ENCODE data around the gene SLC6A11. TPM values are rescaled to one million over a fixed set of nuclear protein-coding genes. Genes with fewer than 3 reads are reported as not detected.

SLC6A11 gene
- total and polyA plus RNA-seq, 2 of the 8 experiments (the other 6 are each of a cell fraction or from before 2014, with no cell fraction given): 0.78 to 1.5 TPM

DNA sequence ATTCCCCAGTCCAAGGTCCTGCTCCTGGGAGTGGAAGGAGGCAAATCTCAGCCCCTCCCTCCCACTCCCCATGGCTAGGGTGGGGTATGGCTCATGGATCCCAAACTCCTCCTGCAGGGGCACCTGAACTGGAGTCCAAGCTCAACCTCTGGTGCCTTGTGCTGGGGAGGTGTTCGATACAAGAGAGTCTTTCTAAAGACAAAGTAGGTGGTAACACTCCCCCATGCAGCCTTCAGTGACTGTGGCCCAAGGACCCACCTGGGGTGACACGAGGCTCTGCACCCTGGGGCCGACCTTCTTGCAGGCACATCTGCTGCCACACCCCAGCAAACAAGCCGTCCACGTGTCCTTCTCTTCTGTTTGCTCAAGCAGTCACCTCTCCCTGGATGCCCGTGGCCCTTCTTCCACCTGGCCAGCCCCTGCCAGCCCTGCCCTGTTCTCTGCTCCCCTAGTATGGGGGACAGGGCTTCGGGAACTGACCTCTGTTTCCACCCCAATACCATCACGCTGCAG is 36.7 kb upstream of the SLC6A11 start (continued):
- TF ChIP-seq EGR1 (IDR thresholded peaks at IDR 0.05; ENCODE audit: borderline replicate concordance, low read depth, low read length): no peak

All from H1 (cell line).